Lower lobe of right lung (tissue), 2 donors: ENCODE measurements around the gene TXNRD3. TPM values are rescaled to one million over a fixed set of nuclear protein-coding genes. Genes with fewer than 3 reads are reported as not detected.

Experiments used
- ATAC-seq, 2 donors: fragments of 200-7000 bp; cut with Tn5 transposase; one replicate each; pipeline ENCODE4 v1.9.1; 2020 to 2022; ENCODE audit warnings: mild to moderate bottlenecking in 2 of 2, moderate library complexity in 2 of 2
- DNase-seq: peaks from one replicate; pipeline ENCODE4 v3.0.0-alpha.2; 2020
- H3K27ac ChIP-seq: fragments of 200-600 bp; one replicate; pipeline ENCODE4 v1.8.0; 2022
- H3K27me3 ChIP-seq: fragments of 200-600 bp; one replicate; pipeline ENCODE4 v1.8.0; 2022; ENCODE audit warnings: low read depth
- H3K36me3 ChIP-seq: fragments of 200-600 bp; one replicate; pipeline ENCODE4 v1.8.0; 2022; ENCODE audit warnings: mild to moderate bottlenecking
- H3K4me1 ChIP-seq: fragments of 200-600 bp; one replicate; pipeline ENCODE4 v1.8.0; 2022
- H3K4me3 ChIP-seq: fragments of 200-600 bp; one replicate; pipeline ENCODE4 v1.8.0; 2022; ENCODE audit warnings: mild to moderate bottlenecking
- H3K9me3 ChIP-seq: fragments of 200-600 bp; one replicate; pipeline ENCODE4 v1.8.0; 2022
- CTCF ChIP-seq: fragments of 200-600 bp; IDR thresholded peaks from one replicate; pipeline ENCODE4 v1.8.0; 2022; ENCODE audit warnings: antibody characterized with exemption, mild to moderate bottlenecking
- intact Hi-C: fragments of 100-400 bp; cut with DNase I; formaldehyde crosslinking; loops from one replicate; pipeline ENCODE4 v1.11.0; 2022
- total RNA-seq: library from RNA; stranded (reverse); fragmentation: NEBNext Ultra II Directional; extraction: Animal tissue kit (Norgen Biotek cat#: 25700); gene quantifications from one replicate; pipeline ENCODE4 v1.2.1, GENCODE V29; 2021
- donor health status: DM: no; HTN: yes; CAD: no; lungs with severe emphysema.

Gene TXNRD3
- total RNA-seq, 1 donor from 2014 or later = 8.7 TPM

GRCh38 chr3:126659915-126660886 lies 5.3 kb upstream of the TXNRD3 start:
- intact Hi-C loops = no loop called here
- Histone ChIP-seq H3K4me3 (no peak overlapping the region), H3K9me3 (no peaks in the 10 kb centered on the region), H3K4me1 (peaks cover 4% of the 10 kb centered on the region), H3K27ac (no peak overlapping the region), H3K36me3 (no peaks in the 10 kb centered on the region), H3K27me3 (peaks cover 19% of the 10 kb centered on the region)
- DNase-seq (no peak), ATAC-seq (no peak)
- TF ChIP-seq CTCF = no peak

- ATAC-seq (no peak), DNase-seq (no peak)
- no peaks in the 10 kb centered on the region for H3K9me3 ChIP-seq
- no peak overlapping the region for H3K27ac ChIP-seq
- H3K4me3 ChIP-seq = no peak overlapping the region
- no peaks in the 10 kb centered on the region for H3K36me3 ChIP-seq
- peaks cover 10% of the 10 kb centered on the region for H3K4me1 ChIP-seq
- H3K27me3 ChIP-seq = peaks cover 19% of the 10 kb centered on the region
- intact Hi-C loops = no loop called here
- no peak for TF ChIP-seq CTCF
These were observed 3.7 kb upstream of the TXNRD3 start for GRCh38 chr3:126658584-126658983.

- H3K36me3 ChIP-seq = no peaks in the 10 kb centered on the region
- ATAC-seq (no peak), DNase-seq (no peak)
- peaks cover 10% of the 10 kb centered on the region for H3K4me1 ChIP-seq
- no peak overlapping the region for H3K27ac ChIP-seq
- H3K27me3 ChIP-seq = peaks cover 15% of the 10 kb centered on the region
- intact Hi-C loops = no loop called here
- no peak overlapping the region for H3K4me3 ChIP-seq
- H3K9me3 ChIP-seq = no peaks in the 10 kb centered on the region
- no peak for TF ChIP-seq CTCF
These were observed 3.0 kb upstream of the TXNRD3 start for GRCh38 chr3:126657901-126658300.

GRCh38 chr3:126656371-126657134 lies 1.6 kb upstream of the TXNRD3 start:
- no peak for DNase-seq
- no peak overlapping the region for H3K27ac ChIP-seq
- intact Hi-C loops = no loop called here
- no peak overlapping the region for H3K4me3 ChIP-seq
- no peaks in the 10 kb centered on the region for H3K36me3 ChIP-seq
- TF ChIP-seq CTCF = no peak
- no peaks in the 10 kb centered on the region for H3K9me3 ChIP-seq
- peaks cover 10% of the 10 kb centered on the region for H3K4me1 ChIP-seq
- peaks cover 9% of the 10 kb centered on the region for H3K27me3 ChIP-seq
- no peak for ATAC-seq

GRCh38 chr3:126655887-126656286 lies 963 bp upstream of the TXNRD3 start:
- no peak overlapping the region for H3K4me3 ChIP-seq
- ATAC-seq = no peak
- intact Hi-C loops = no loop called here
- TF ChIP-seq CTCF = no peak
- peaks cover 9% of the 10 kb centered on the region for H3K27me3 ChIP-seq
- no peak overlapping the region for H3K27ac ChIP-seq
- H3K4me1 ChIP-seq = peaks cover 10% of the 10 kb centered on the region
- no peak for DNase-seq
- H3K9me3 ChIP-seq = no peaks in the 10 kb centered on the region
- H3K36me3 ChIP-seq = no peaks in the 10 kb centered on the region
